Tibial artery (tissue), 4 donors: ENCODE results near the gene KRT14.

ENCODE experiments used
- DNase-seq, 2 donors: peaks; one replicate each; pipeline ENCODE4 v3.0.0-alpha.2; 2019
- H3K27ac ChIP-seq, 2 donors: fragments of 200-600 bp; sonication (generic) in 1 of 2; 1 replicate in 1 of 2; 2 replicates in 1 of 2; pipeline ENCODE4 v1.5.1; 2018 to 2019; ENCODE audit warnings: mild to moderate bottlenecking in 1 of 2
- H3K27me3 ChIP-seq, 2 donors: fragments of 200-600 bp; sonication (generic) in 1 of 2; one replicate each; pipeline versions ENCODE4 v1.5.1 to v1.6.0; 2016 to 2019
- H3K36me3 ChIP-seq, 3 donors: fragments of 200-600 bp; sonication (generic) in 2 of 3; one replicate each; pipeline ENCODE4 v1.5.1; 2016 to 2019; ENCODE audit warnings: mild to moderate bottlenecking in 2 of 3
- H3K4me1 ChIP-seq, 4 donors: fragments of 200-600 bp; sonication (generic) in 2 of 4; 1 replicate in 3 of 4; 2 replicates in 1 of 4; pipeline ENCODE4 v1.5.1; 2016 to 2019
- H3K4me3 ChIP-seq, 2 donors: fragments of 200-600 bp; sonication (generic) in 1 of 2; 1 replicate in 1 of 2; 2 replicates in 1 of 2; pipeline ENCODE4 v1.5.1; 2018 to 2019; ENCODE audit warnings: mild to moderate bottlenecking in 2 of 2
- H3K9me3 ChIP-seq, 3 donors: fragments of 200-600 bp; sonication (generic) in 1 of 3; one replicate each; pipeline ENCODE4 v1.5.1; 2016 to 2019
- intact Hi-C: fragments of 100-400 bp; cut with DNase I; formaldehyde crosslinking; loops from one replicate; pipeline ENCODE4 v1.15.0; 2023; ENCODE audit warnings: low total_unique reads
- TF ChIP-seq, protein P1 (sequence below), 2 experiments: fragments of 200-600 bp in 1 of 2; fragments of 450-650 bp in 1 of 2; IDR thresholded peaks; one replicate each; pipeline ENCODE4 v1.5.1; 2017 to 2019; ENCODE audit warnings: antibody characterized with exemption in 2 of 2, mild to moderate bottlenecking in 1 of 2, moderate library complexity in 1 of 2

KRT14 gene

DNA sequence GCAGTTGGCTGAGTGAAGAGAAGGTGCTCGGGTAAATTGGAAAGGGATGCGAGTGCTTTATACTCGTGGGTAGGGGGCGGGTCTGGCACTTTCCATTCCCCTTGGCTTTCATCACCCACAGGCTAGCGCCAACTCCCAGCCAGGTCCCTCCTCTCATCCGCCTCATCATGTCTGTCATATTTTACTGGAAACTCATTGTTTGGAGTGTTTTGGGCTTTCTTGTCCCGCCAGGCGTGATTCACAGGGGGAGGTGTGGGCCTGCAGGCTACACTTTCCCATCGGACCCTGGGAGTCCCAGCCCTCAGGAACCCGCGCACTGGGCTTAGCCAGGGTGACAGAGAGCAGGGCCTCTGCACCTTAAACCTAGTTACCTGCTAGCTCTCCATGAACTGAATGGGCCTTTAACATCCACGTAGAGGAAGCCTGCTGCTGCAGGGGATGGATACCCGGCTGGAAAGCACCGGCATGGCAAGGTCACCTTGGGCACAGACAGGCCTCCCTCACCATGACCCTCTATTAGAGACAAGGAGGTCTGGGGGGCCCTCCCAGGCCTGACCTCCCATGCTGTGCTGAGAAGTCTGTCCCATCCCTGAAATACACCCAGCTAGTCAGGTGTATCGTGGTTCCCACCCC is at the start of gene KRT14:
Gene KRT14, minus strand, starts transcription at position 33 of the 633 bp plus-strand sequence. CDS start 61 bp downstream, outside the sequence.
- Histone ChIP-seq H3K4me3 (no peak within 1 kb of the TSS), H3K9me3 (no peaks in the 10 kb centered on the region)

DNA sequence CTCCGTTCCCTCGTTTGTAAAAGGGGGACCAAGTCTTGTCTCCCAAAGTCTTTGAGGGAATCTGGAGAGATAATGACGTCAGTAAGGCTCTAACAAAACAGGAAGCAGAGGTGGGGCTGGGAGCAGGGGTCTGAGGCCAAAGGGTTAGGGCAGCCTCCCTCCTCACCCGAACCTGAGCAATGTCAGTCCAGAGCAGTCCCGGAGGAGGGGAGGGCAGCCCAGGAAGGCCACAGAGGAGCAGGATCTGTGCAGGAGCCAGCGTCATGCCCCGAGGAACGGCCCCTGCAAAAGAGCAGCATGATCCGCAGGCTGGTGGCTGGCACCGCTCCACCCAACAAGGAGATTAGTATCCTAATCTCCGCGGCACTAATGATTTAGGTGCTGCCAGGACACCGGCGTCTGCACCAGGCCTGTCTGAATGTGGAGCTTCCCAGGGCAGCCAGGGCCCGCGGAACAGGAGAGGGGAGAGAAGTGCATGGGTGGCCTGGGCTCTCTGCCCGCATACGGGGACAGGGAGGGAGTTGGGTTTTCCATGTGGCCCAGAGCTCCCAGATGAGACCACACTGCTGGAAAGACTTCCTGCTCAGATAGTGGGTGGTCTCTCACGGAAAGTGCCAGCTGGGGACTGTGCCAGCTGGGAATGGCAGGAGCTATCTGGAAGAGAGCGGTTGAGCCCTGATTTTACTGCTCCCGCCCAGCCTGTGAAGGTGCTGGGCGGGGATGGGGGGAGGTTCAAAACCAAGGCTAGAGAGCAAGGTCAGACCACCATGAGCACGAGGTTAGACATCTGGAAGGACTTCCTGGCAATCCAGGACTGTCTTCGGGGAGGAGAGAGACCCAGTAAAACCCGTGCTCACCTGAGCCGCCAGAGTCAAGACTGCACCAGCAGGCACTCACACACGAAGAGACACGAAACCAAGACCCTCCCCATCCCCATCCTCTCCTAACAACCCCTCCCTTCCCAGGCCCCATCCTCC is 48.7 kb upstream of the KRT14 start:
- TF ChIP-seq, protein P1, sequence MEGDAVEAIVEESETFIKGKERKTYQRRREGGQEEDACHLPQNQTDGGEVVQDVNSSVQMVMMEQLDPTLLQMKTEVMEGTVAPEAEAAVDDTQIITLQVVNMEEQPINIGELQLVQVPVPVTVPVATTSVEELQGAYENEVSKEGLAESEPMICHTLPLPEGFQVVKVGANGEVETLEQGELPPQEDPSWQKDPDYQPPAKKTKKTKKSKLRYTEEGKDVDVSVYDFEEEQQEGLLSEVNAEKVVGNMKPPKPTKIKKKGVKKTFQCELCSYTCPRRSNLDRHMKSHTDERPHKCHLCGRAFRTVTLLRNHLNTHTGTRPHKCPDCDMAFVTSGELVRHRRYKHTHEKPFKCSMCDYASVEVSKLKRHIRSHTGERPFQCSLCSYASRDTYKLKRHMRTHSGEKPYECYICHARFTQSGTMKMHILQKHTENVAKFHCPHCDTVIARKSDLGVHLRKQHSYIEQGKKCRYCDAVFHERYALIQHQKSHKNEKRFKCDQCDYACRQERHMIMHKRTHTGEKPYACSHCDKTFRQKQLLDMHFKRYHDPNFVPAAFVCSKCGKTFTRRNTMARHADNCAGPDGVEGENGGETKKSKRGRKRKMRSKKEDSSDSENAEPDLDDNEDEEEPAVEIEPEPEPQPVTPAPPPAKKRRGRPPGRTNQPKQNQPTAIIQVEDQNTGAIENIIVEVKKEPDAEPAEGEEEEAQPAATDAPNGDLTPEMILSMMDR (IDR thresholded peaks at IDR 0.05), result no peak
- intact Hi-C loops, result no loop called here
- Histone ChIP-seq H3K4me1 (peaks cover 0 to 23% (median 10%) of the 10 kb centered on the region in 4 donors), H3K27me3 (no peaks in the 10 kb centered on the region), H3K27ac (no peak overlapping the region), H3K4me3 (no peak overlapping the region), H3K9me3 (no peaks in the 10 kb centered on the region), H3K36me3 (no peaks in the 10 kb centered on the region)
- DNase-seq, result no peak

More for the DNA sequence above, at the start of gene KRT14:
- Histone ChIP-seq H3K27me3 (peaks cover 0 to 5% of the 10 kb centered on the region in 2 donors), H3K4me1 (peaks cover 0 to 14% (median 4%) of the 10 kb centered on the region in 4 donors), H3K36me3 (no peaks in the 10 kb centered on the region), H3K27ac (no peak within 1 kb of the TSS)
- TF ChIP-seq, protein P1 (IDR thresholded peaks at IDR 0.05), result no peak
- intact Hi-C loops, result no loop called here
- DNase-seq, result no peak

DNA sequence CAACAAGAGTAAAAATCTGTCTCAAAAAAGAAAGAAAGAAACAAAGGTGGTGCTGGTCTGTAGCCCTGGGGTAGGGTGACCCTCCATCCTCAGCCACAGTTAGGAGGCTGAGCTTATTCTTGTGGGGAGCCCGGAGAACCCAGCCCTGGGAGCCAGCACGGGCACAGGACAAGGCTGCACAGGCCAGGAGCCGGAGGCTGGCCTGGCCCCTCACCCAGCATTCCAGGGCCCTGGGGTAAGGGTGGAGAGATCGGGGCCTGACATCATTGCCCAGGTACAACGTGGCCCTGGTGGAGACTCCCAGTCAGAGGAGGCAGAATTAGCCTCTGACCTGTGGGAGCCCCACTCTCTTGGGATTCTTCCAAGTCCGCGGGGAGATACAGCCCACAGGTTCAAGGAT is 47.9 kb upstream of the KRT14 start:
- intact Hi-C loops, result no loop called here
- Histone ChIP-seq H3K27me3 (no peaks in the 10 kb centered on the region), H3K9me3 (no peaks in the 10 kb centered on the region), H3K36me3 (no peaks in the 10 kb centered on the region), H3K27ac (no peak overlapping the region), H3K4me3 (no peak overlapping the region), H3K4me1 (peaks cover 0 to 23% (median 10%) of the 10 kb centered on the region in 4 donors)
- TF ChIP-seq, protein P1 (IDR thresholded peaks at IDR 0.05), result no peak
- DNase-seq, result no peak

DNA sequence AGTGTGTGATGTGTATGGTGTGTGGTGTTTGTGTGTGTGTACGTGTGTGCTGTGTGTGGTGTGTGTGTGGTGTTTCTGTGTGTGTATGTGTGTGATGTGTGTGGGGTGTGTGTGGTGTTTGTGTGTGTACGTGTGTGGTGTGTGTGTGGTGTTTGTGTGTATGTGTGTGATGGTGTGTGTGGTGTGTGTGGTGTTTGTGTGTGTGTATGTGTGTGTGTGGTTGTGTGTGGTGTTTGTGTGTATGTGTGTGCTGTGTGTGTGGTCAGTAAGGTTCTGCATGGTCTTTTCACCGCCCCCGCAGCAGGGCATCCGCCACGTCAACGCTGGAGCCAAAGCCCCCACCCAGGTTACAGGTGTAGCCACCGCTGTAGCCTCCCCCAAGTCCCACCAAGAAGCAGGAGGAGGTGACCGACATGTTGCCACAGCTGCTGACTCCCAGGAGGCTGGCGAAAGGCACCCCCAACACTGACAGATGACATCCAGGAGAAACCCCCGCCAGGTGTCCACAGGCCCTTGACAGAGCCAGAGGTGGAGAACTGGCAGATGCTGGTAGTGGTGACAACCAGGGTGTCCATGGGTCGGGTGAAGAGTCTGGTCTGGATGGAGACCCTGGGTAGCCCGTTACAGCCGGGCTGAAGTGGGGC is 47.0 kb upstream of the KRT14 start:
- H3K9me3 ChIP-seq, result no peaks in the 10 kb centered on the region
- TF ChIP-seq, protein P1 (IDR thresholded peaks at IDR 0.05), result no peak
- H3K4me3 ChIP-seq, result no peak overlapping the region
- H3K27me3 ChIP-seq, result no peaks in the 10 kb centered on the region
- H3K36me3 ChIP-seq, result no peaks in the 10 kb centered on the region
- intact Hi-C loops, result no loop called here
- no peak overlapping the region for H3K27ac ChIP-seq
- H3K4me1 ChIP-seq, result peaks cover 0 to 23% (median 10%) of the 10 kb centered on the region in 4 donors
- DNase-seq, result no peak

DNA sequence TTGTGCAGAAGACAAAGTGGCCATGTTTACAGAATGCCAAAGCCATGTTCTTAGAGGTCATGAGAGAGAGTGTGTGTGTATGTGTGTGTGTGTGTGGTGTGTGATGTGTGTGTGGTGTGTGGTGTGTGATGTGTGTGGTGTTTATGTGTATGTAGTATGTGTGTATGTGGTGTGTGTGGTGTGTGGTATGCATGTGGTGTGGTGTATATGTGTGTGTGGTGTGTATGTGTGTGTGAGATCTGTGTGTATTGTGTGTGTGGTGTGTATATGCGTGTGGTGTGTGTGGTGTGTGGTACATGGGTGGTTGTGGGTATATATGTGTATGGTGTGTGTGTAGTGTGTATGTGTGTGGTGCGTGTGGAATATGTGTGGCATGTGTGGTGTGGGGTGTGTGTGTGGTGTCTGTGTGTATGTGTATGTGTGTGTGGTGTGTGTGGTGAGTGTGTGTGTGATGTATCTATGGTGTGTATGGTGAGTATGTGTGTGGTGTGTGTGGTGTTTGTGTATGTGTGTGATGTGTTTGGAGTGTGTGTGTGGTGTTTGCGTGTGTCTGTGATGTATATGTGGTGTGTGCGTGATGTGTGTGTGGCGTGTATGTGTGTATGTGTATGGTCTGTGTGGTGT is 45.9 kb upstream of the KRT14 start:
- H3K9me3 ChIP-seq, result no peaks in the 10 kb centered on the region
- TF ChIP-seq, protein P1 (IDR thresholded peaks at IDR 0.05), result no peak
- no peaks in the 10 kb centered on the region for H3K27me3 ChIP-seq
- H3K36me3 ChIP-seq, result no peaks in the 10 kb centered on the region
- H3K27ac ChIP-seq, result no peak overlapping the region
- DNase-seq, result no peak
- intact Hi-C loops, result no loop called here
- peaks cover 0 to 23% (median 10%) of the 10 kb centered on the region in 4 donors for H3K4me1 ChIP-seq
- no peak overlapping the region for H3K4me3 ChIP-seq
